ENCODE measurements around the gene B4GALT1.

Gene B4GALT1

GRCh38 chr9:33189331-33189791 is 22.2 kb upstream of the B4GALT1 start:
- TF ChIP-seq SIN3A (IDR thresholded peaks at IDR 0.05; ENCODE audit: borderline replicate concordance, insufficient read depth, low read length): no peak
- TF ChIP-seq FOXP2 (optimal IDR thresholded peaks at IDR 0.05; ENCODE audit: borderline replicate concordance, extremely low read depth, extremely low read length, insufficient read depth): no peak
- no peak for TF ChIP-seq TAF1 (IDR thresholded peaks at IDR 0.05; ENCODE audit: borderline replicate concordance, insufficient read depth, low read length)

- TF ChIP-seq POLR2AphosphoS5 (IDR thresholded peaks at IDR 0.05; ENCODE audit: low read depth, low read length): no peak
- no peak for TF ChIP-seq FOXP2 (optimal IDR thresholded peaks at IDR 0.05; ENCODE audit: borderline replicate concordance, extremely low read depth, extremely low read length, insufficient read depth)
- no peak for TF ChIP-seq TAF1 (IDR thresholded peaks at IDR 0.05; ENCODE audit: borderline replicate concordance, insufficient read depth, low read length)
- no peak for TF ChIP-seq REST (IDR thresholded peaks at IDR 0.05; ENCODE audit: insufficient read depth in 1 of 2, low read depth in 2 of 2, low read length in 2 of 2)
- TF ChIP-seq SIN3A (IDR thresholded peaks at IDR 0.05; ENCODE audit: borderline replicate concordance, insufficient read depth, low read length): no peak
Measured at GRCh38 chr9:33188711-33189110, 21.6 kb upstream of the B4GALT1 start.

GRCh38 chr9:33187519-33188218 is 20.5 kb upstream of the B4GALT1 start:
- TF ChIP-seq FOXP2 (optimal IDR thresholded peaks at IDR 0.05; ENCODE audit: borderline replicate concordance, extremely low read depth, extremely low read length, insufficient read depth): no peak
- no peak for TF ChIP-seq SIN3A (IDR thresholded peaks at IDR 0.05; ENCODE audit: borderline replicate concordance, insufficient read depth, low read length)
- no peak for TF ChIP-seq TAF1 (IDR thresholded peaks at IDR 0.05; ENCODE audit: borderline replicate concordance, insufficient read depth, low read length)

GRCh38 chr9:33186457-33187168 is 19.5 kb upstream of the B4GALT1 start:
- TF ChIP-seq TAF1 (IDR thresholded peaks at IDR 0.05; ENCODE audit: borderline replicate concordance, insufficient read depth, low read length) (no peak), POLR2AphosphoS5 (IDR thresholded peaks at IDR 0.05; ENCODE audit: low read depth, low read length) (no peak), REST (IDR thresholded peaks at IDR 0.05; ENCODE audit: insufficient read depth in 1 of 2, low read depth in 2 of 2, low read length in 2 of 2) (no peak), FOXP2 (optimal IDR thresholded peaks at IDR 0.05; ENCODE audit: borderline replicate concordance, extremely low read depth, extremely low read length, insufficient read depth) (no peak), SIN3A (IDR thresholded peaks at IDR 0.05; ENCODE audit: borderline replicate concordance, insufficient read depth, low read length) (no peak)

GRCh38 chr9:33185858-33186257 is 18.7 kb upstream of the B4GALT1 start:
- TF ChIP-seq POLR2AphosphoS5 (IDR thresholded peaks at IDR 0.05; ENCODE audit: low read depth, low read length) (no peak), REST (IDR thresholded peaks at IDR 0.05; ENCODE audit: insufficient read depth in 1 of 2, low read depth in 2 of 2, low read length in 2 of 2) (no peak), SIN3A (IDR thresholded peaks at IDR 0.05; ENCODE audit: borderline replicate concordance, insufficient read depth, low read length) (no peak), FOXP2 (optimal IDR thresholded peaks at IDR 0.05; ENCODE audit: borderline replicate concordance, extremely low read depth, extremely low read length, insufficient read depth) (no peak), TAF1 (IDR thresholded peaks at IDR 0.05; ENCODE audit: borderline replicate concordance, insufficient read depth, low read length) (no peak)

- TF ChIP-seq REST (IDR thresholded peaks at IDR 0.05; ENCODE audit: insufficient read depth in 1 of 2, low read depth in 2 of 2, low read length in 2 of 2): no peak
Measured at GRCh38 chr9:33185406-33185805, 18.3 kb upstream of the B4GALT1 start.

Data from PFSK-1 (cell line).